ENCODE results near the gene ANGPTL2.

Gene ANGPTL2

DNA sequence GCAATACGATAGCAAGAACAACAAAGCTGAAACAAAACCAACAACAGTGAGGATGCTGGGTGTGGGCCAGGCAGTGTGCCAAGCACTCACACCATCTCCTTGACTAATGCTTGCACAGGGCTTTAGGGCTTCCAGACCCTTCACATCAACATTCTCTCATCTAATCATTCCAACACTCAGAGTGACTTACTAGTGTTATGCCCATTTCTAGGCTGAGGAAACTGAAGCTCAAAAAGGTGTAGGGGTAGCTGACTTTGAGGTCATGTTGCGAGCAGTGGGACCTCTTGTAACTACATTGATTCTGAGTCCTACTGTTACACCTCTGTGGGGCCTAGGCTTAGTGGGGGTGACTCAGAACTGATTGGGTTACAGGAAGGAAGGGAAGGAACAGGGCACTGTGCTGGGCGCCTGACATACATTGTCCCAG is 9.7 kb downstream of the ANGPTL2 start:
- POLR2A ChIA-PET, result no interaction called here
- CTCF ChIA-PET, result interaction anchor here (0.6 to 0.7 kb wide), 2 partner anchors 146 to 148 kb away, joined by 3 read pairs; no protein-coding TSS in a partner anchor
- H3K4me3 ChIP-seq (ENCODE audit: low read depth, low read length), result no peak overlapping the region
- TF ChIP-seq, protein P1, sequence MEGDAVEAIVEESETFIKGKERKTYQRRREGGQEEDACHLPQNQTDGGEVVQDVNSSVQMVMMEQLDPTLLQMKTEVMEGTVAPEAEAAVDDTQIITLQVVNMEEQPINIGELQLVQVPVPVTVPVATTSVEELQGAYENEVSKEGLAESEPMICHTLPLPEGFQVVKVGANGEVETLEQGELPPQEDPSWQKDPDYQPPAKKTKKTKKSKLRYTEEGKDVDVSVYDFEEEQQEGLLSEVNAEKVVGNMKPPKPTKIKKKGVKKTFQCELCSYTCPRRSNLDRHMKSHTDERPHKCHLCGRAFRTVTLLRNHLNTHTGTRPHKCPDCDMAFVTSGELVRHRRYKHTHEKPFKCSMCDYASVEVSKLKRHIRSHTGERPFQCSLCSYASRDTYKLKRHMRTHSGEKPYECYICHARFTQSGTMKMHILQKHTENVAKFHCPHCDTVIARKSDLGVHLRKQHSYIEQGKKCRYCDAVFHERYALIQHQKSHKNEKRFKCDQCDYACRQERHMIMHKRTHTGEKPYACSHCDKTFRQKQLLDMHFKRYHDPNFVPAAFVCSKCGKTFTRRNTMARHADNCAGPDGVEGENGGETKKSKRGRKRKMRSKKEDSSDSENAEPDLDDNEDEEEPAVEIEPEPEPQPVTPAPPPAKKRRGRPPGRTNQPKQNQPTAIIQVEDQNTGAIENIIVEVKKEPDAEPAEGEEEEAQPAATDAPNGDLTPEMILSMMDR (IDR thresholded peaks at IDR 0.05; ENCODE audit: insufficient read depth, low read length, missing control alignments), result no peak
- DNase-seq (ENCODE audit: low read depth, low spot score), result no peak

DNA sequence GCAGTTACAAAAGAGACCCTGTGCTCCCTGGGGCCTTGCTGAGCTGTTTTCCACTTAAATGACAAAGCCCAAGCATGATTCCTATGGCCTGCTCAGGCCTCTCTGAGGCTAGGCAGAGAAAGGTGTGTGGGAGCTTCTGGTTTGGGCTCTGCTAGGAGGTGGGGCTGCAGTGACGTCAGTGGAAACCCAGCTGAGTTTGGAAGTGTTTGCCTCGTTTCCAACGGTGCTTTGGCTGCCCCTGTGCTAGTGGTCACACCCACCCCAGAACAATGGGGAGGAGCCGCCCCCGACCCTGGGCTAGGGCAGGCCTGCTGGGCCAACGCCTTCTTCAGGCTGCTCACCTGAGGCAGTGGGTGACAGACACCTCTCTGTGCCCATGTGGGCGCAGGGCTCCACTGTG is 10.4 kb downstream of the ANGPTL2 start:
- TF ChIP-seq, protein P1 (IDR thresholded peaks at IDR 0.05; ENCODE audit: insufficient read depth, low read length, missing control alignments), result no peak
- H3K4me3 ChIP-seq (ENCODE audit: low read depth, low read length), result no peak overlapping the region
- DNase-seq (ENCODE audit: low read depth, low spot score), result no peak
- CTCF ChIA-PET, result interaction anchor here (0.6 to 1.0 kb wide), 3 partner anchors 146 to 171 kb away, joined by 3 read pairs; no protein-coding TSS in a partner anchor
- POLR2A ChIA-PET, result no interaction called here

DNA sequence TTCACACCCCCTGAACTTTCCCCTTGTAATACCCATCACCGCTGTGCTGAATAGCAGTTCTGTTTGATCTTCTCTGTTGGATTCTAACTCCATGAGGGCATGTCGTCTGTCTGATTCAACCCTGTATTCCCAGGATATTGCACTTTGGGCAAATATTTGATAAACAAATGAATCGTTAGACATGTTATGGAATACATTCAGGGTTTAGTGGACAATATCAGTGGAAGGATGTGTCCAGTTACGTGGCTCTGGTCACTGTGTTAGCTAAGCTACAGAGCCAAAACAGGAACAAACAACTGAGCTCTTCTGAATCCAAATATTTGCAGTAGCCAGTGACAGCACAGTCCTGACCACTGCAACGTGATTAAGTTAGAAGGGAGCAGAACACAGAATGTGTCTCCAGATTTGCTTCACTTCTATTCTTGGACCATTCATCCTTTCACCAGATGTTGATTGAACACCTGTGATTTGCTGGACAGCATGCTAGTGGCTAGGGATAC is 13.2 kb downstream of the ANGPTL2 start:
- ChIA-PET CTCF (interaction anchor here (1.3 kb wide), 1 partner anchor 18 kb away, joined by 3 read pairs; no protein-coding TSS in a partner anchor), POLR2A (no interaction called here)
- no peak overlapping the region for H3K4me3 ChIP-seq (ENCODE audit: low read depth, low read length)
- TF ChIP-seq, protein P1 (IDR thresholded peaks at IDR 0.05; ENCODE audit: insufficient read depth, low read length, missing control alignments), result no peak
- DNase-seq (ENCODE audit: low read depth, low spot score), result no peak

DNA sequence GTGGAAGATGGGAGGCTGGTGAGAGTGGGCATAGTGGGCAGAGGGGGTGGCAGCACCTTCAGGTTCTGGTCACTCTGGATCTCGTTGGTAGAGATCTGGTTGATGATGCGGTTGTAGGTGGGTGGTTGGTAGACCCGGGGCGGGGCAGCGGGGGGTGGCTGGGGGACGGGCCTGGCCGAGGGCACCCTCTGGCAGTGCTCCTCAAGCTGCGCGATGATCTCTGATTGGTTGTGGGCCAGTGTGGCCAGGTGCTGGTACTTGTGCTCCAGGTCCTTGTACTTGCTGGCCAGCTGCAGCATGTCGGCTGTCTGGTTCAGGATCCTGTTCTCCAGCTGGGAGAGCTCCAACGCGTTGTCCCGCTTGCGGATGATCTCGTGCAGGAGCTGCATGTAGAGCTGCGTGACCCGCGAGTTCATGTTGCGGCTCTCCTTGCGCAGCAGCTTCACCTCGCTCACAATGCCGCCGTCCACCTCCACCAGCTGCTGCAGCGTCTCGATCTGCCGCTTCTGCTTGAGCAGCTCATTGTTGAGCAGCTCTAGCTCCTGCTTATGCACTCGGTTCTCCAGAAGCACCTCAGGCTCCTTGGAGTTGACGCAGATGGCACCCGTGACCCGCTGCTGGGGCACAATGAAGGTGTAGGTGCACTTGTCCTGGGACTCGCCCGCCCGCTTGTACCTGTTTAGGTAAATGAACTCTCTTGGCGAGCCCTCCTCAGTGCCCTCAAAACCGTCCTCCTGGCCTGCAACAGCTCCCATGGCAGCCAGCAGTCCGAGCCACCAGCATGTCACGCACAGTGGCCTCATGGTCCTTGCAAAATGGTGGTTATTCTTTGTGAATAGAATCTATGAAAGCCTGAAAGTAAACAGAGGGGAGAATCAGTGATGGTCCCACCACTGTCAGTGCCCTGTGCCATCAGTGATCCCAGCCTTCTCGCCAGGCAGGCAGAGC is 14.2 kb downstream of the ANGPTL2 start:
- TF ChIP-seq, protein P1 (IDR thresholded peaks at IDR 0.05; ENCODE audit: insufficient read depth, low read length, missing control alignments), result no peak
- DNase-seq (ENCODE audit: low read depth, low spot score), result no peak
- CTCF ChIA-PET, result interaction anchor here (2.6 kb wide), 1 partner anchor 90 kb away, joined by 8 read pairs; no protein-coding TSS in a partner anchor
- H3K4me3 ChIP-seq (ENCODE audit: low read depth, low read length), result no peak overlapping the region
- POLR2A ChIA-PET, result interaction anchor here (0.7 kb wide), 1 partner anchor 130 kb away, joined by 3 read pairs; no protein-coding TSS in a partner anchor

DNA sequence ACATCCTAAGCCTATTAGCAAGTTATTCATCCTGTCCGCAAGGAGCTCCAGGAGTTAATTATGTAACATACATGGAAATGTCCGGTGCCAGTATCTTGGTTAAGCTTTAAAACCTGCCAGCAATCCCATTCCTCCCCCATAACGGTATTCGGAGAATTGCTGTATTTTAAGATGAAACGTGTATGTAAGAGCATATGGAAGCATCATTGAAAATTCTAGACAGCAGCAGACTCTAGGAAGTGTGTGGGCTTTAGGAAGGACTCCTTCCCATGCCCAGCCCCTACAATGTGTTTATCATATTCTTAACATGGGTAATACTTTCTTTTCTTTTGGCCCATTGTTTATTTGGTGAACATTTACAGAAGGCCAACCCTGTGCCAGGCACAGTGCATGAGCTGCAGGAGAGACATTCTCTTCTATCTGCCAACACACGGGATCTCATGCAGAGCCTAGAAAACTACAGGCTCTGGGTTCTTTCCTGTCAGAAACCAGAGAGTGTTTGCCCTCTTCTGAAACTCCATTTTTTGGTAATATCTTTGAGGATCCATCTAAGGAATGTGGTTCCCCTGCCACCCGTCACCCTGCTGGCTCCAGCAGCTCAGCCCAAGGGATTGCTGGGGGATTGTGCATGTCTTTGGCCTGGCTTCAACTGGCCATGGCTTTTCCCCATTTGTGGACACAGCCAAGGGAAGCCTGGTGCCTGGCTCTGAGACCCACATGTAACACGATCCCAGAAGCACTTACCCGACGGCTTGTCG is 15.1 kb downstream of the ANGPTL2 start:
- TF ChIP-seq, protein P1 (IDR thresholded peaks at IDR 0.05; ENCODE audit: insufficient read depth, low read length, missing control alignments), result no peak
- H3K4me3 ChIP-seq (ENCODE audit: low read depth, low read length), result no peak overlapping the region
- DNase-seq (ENCODE audit: low read depth, low spot score), result no peak
- CTCF ChIA-PET, result interaction anchor here (0.8 to 2.6 kb wide), 2 partner anchors 11 to 91 kb away, joined by 3 to 8 read pairs; no protein-coding TSS in a partner anchor
- POLR2A ChIA-PET, result interaction anchor here (0.6 to 0.7 kb wide), 2 partner anchors 74 to 129 kb away, joined by 3 read pairs; no protein-coding TSS in a partner anchor

Data from AG04449 (cell line).